ENCODE measurements around the gene ALAS1. TPM values are rescaled to one million over a fixed set of nuclear protein-coding genes. Genes with fewer than 3 reads are reported as not detected.
A peak's percentile ranks its signal among the peaks of the same experiment; 100 is the strongest.
"Not testable (repeated sequence)": the region's sequence is repeated elsewhere in the genome, so short reads cannot be mapped to it uniquely, and the experiment has no call there.

Gene ALAS1
- total and polyA plus RNA-seq, 10 donors, result 13.0 to 40.8 (median 32.8) TPM

GRCh38 chr3:52177701-52178042 lies 20.3 kb upstream of the ALAS1 start:
- no peaks in the 10 kb centered on the region for H3K9me3 ChIP-seq
- intact Hi-C loops (cut with DNase I; ENCODE audit: low total_unique reads), result no loop called here
- peaks cover 4 to 41% (median 17%) of the 10 kb centered on the region in 6 donors for H3K4me1 ChIP-seq
- no peak overlapping the region for H3K27ac ChIP-seq
- no peak overlapping the region for H3K4me3 ChIP-seq
- 81 to 94% (median 85%) methylated on average over 5 of the region's 5 CpGs for WGBS, 5 donors
- no peaks in the 10 kb centered on the region for H3K27me3 ChIP-seq (replicated peaks in 1 of 7)
- no peak for TF ChIP-seq POLR2AphosphoS5 (IDR thresholded peaks at IDR 0.05)
- TF ChIP-seq POLR2A (IDR thresholded peaks at IDR 0.05), result no peak
- no peak for TF ChIP-seq CTCF (IDR thresholded peaks at IDR 0.05 in 8 of 11, conservative IDR thresholded peaks at IDR 0.05 in 3 of 11)
- H3K36me3 ChIP-seq, result no peaks in the 10 kb centered on the region
- peak; percentile 23 for DNase-seq

GRCh38 chr3:52178126-52178525 lies 19.8 kb upstream of the ALAS1 start:
- peaks cover 4 to 45% (median 17%) of the 10 kb centered on the region in 6 donors for H3K4me1 ChIP-seq
- H3K9me3 ChIP-seq; H3K36me3 ChIP-seq; H3K27me3 ChIP-seq (replicated peaks in 1 of 7); intact Hi-C loops (cut with DNase I; ENCODE audit: low total_unique reads); H3K27ac ChIP-seq; H3K4me3 ChIP-seq: not testable (repeated sequence)
- peak; percentile 18 for DNase-seq
- WGBS, 5 donors, result 77 to 96% (median 85%) methylated on average over 4 of the region's 4 CpGs

GRCh38 chr3:52178537-52178936 lies 19.4 kb upstream of the ALAS1 start:
- Histone ChIP-seq H3K27me3 (replicated peaks in 1 of 7) (no peaks in the 10 kb centered on the region), H3K4me1 (peaks cover 4 to 49% (median 17%) of the 10 kb centered on the region in 6 donors), H3K9me3 (no peaks in the 10 kb centered on the region), H3K36me3 (no peaks in the 10 kb centered on the region), H3K4me3 (no peak overlapping the region), H3K27ac (no peak overlapping the region)
- DNase-seq, result peak; percentile 41
- TF ChIP-seq POLR2A (IDR thresholded peaks at IDR 0.05) (no peak), CTCF (IDR thresholded peaks at IDR 0.05 in 8 of 11, conservative IDR thresholded peaks at IDR 0.05 in 3 of 11) (no peak), POLR2AphosphoS5 (IDR thresholded peaks at IDR 0.05) (no peak)
- WGBS, 5 donors, result 88 to 100% (median 94%) methylated on average over 1 of the region's 1 CpG
- intact Hi-C loops (cut with DNase I; ENCODE audit: low total_unique reads), result no loop called here

- Histone ChIP-seq H3K4me3 (no peak overlapping the region), H3K27ac (peak overlapping the region in 2 of 8 donors; percentile 0 to 13), H3K4me1 (peaks cover 4 to 48% (median 11%) of the 10 kb centered on the region in 6 donors), H3K36me3 (no peaks in the 10 kb centered on the region), H3K27me3 (replicated peaks in 1 of 7) (no peaks in the 10 kb centered on the region), H3K9me3 (no peaks in the 10 kb centered on the region)
- peak; percentile 43 for DNase-seq
- TF ChIP-seq CTCF (IDR thresholded peaks at IDR 0.05 in 8 of 11, conservative IDR thresholded peaks at IDR 0.05 in 3 of 11) (no peak), POLR2AphosphoS5 (IDR thresholded peaks at IDR 0.05) (no peak), POLR2A (IDR thresholded peaks at IDR 0.05) (no peak)
- 54 to 88% (median 69%) methylated on average over 3 to 4 of the region's 4 CpGs for WGBS, 5 donors
- intact Hi-C loops (cut with DNase I; ENCODE audit: low total_unique reads), result no loop called here
These were observed 16.4 kb upstream of the ALAS1 start for GRCh38 chr3:52181543-52181942.

GRCh38 chr3:52182196-52182595 lies 15.8 kb upstream of the ALAS1 start:
- Histone ChIP-seq H3K27ac (peak overlapping the region in 2 of 8 donors; percentile 0 to 21), H3K9me3 (no peaks in the 10 kb centered on the region), H3K36me3 (no peaks in the 10 kb centered on the region), H3K4me1 (peaks cover 0 to 42% (median 5%) of the 10 kb centered on the region in 6 donors), H3K27me3 (replicated peaks in 1 of 7) (no peaks in the 10 kb centered on the region), H3K4me3 (no peak overlapping the region)
- whole genome bisulfite sequencing, 5 donors, result 63 to 78% (median 72%) methylated on average over 4 to 5 of the region's 5 CpGs
- peak; percentile 52 for DNase-seq
- TF ChIP-seq POLR2A (IDR thresholded peaks at IDR 0.05), result no peak
- no peak for TF ChIP-seq CTCF (IDR thresholded peaks at IDR 0.05 in 8 of 11, conservative IDR thresholded peaks at IDR 0.05 in 3 of 11)
- TF ChIP-seq POLR2AphosphoS5 (IDR thresholded peaks at IDR 0.05), result no peak
- intact Hi-C loops (cut with DNase I; ENCODE audit: low total_unique reads), result no loop called here

Data from spleen (tissue), 11 donors.